ENCODE results near the gene LHX8.
A peak's percentile ranks its signal among the peaks of the same experiment; 100 is the strongest.

The LHX8 gene

GRCh38 chr1:75132812-75133619, 1.2 kb upstream of the LHX8 start:
- Histone ChIP-seq H3K9me3 (ENCODE audit: control insufficient read depth in 1 of 2, low read length in 2 of 2) (no peaks in the 10 kb centered on the region), H3K36me3 (ENCODE audit: control insufficient read depth in 1 of 2, insufficient read depth in 2 of 2, low read length in 2 of 2) (no peaks in the 10 kb centered on the region), H3K4me3 (ENCODE audit: low read depth in 1 of 2, low read length in 2 of 2) (no peak overlapping the region), H3K27me3 (ENCODE audit: control insufficient read depth in 1 of 2, insufficient read depth in 2 of 2, low read length in 2 of 2) (peaks cover 82 to 97% of the 10 kb centered on the region in 2 donors), H3K27ac (ENCODE audit: low read depth, low read length) (no peak overlapping the region), H3K9ac (ENCODE audit: low read depth in 1 of 2, low read length in 2 of 2) (no peak overlapping the region), H3K4me1 (ENCODE audit: control insufficient read depth in 1 of 2, insufficient read depth in 2 of 2, low read length in 2 of 2) (no peaks in the 10 kb centered on the region)

GRCh38 chr1:75134647-75135572, 722 bp downstream of the LHX8 start:
- Histone ChIP-seq H3K27ac (ENCODE audit: low read depth, low read length) (no peak overlapping the region), H3K4me3 (ENCODE audit: low read depth in 1 of 2, low read length in 2 of 2) (peak overlapping the region; percentile 51 to 55)

DNA sequence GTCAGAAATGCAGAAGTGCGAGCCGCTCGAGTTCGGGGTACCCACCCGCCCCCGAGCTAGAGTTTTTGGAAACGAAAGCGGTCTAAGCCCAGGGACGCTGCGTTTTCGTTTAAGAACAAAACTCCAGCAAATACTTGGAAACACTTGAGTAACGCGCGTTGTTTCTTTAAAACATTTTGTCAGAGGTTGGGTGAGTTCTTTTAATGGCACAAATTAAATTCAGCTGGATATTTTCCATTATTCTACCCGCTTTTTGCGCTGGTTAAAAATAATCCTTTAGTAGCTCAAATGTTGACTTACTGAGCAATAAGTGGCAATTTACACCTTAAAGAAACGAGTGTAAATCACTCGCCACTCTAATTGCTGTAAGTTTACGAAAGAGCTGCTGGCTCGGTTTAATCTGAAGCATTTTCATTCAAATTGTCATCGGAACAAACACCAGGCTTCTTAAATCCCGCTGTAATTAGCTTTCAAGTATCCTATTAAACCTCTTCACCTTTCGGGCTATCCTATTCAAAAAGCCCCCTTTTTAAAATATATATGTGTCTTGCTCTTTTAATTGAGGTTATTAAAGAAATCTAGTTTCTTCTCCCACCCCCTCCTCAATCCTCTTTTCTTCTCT, 1.5 kb downstream of the LHX8 start:
- Histone ChIP-seq H3K9ac (ENCODE audit: low read depth in 1 of 2, low read length in 2 of 2) (no peak overlapping the region), H3K9me3 (ENCODE audit: control insufficient read depth in 1 of 2, low read length in 2 of 2) (no peaks in the 10 kb centered on the region), H3K4me3 (ENCODE audit: low read depth in 1 of 2, low read length in 2 of 2) (peak overlapping the region; percentile 51 to 55), H3K27ac (ENCODE audit: low read depth, low read length) (no peak overlapping the region), H3K27me3 (ENCODE audit: control insufficient read depth in 1 of 2, insufficient read depth in 2 of 2, low read length in 2 of 2) (peaks cover 60 to 86% of the 10 kb centered on the region in 2 donors), H3K4me1 (ENCODE audit: control insufficient read depth in 1 of 2, insufficient read depth in 2 of 2, low read length in 2 of 2) (no peaks in the 10 kb centered on the region), H3K36me3 (ENCODE audit: control insufficient read depth in 1 of 2, insufficient read depth in 2 of 2, low read length in 2 of 2) (no peaks in the 10 kb centered on the region)

More at GRCh38 chr1:75134647-75135572, 722 bp downstream of the LHX8 start:
- Histone ChIP-seq H3K9me3 (ENCODE audit: control insufficient read depth in 1 of 2, low read length in 2 of 2) (no peaks in the 10 kb centered on the region), H3K36me3 (ENCODE audit: control insufficient read depth in 1 of 2, insufficient read depth in 2 of 2, low read length in 2 of 2) (no peaks in the 10 kb centered on the region), H3K4me1 (ENCODE audit: control insufficient read depth in 1 of 2, insufficient read depth in 2 of 2, low read length in 2 of 2) (no peaks in the 10 kb centered on the region), H3K9ac (ENCODE audit: low read depth in 1 of 2, low read length in 2 of 2) (no peak overlapping the region), H3K27me3 (ENCODE audit: control insufficient read depth in 1 of 2, insufficient read depth in 2 of 2, low read length in 2 of 2) (peaks cover 67 to 87% of the 10 kb centered on the region in 2 donors)

GRCh38 chr1:75136195-75136815, 2.1 kb downstream of the LHX8 start:
- no peak overlapping the region for H3K9ac ChIP-seq (ENCODE audit: low read depth in 1 of 2, low read length in 2 of 2)
- H3K27ac ChIP-seq (ENCODE audit: low read depth, low read length) = no peak overlapping the region
- H3K4me1 ChIP-seq (ENCODE audit: control insufficient read depth in 1 of 2, insufficient read depth in 2 of 2, low read length in 2 of 2) = no peaks in the 10 kb centered on the region
- H3K9me3 ChIP-seq (ENCODE audit: control insufficient read depth in 1 of 2, low read length in 2 of 2) = no peaks in the 10 kb centered on the region
- H3K36me3 ChIP-seq (ENCODE audit: control insufficient read depth in 1 of 2, insufficient read depth in 2 of 2, low read length in 2 of 2) = no peaks in the 10 kb centered on the region
- no peak overlapping the region for H3K4me3 ChIP-seq (ENCODE audit: low read depth in 1 of 2, low read length in 2 of 2)
- peaks cover 53 to 85% of the 10 kb centered on the region in 2 donors for H3K27me3 ChIP-seq (ENCODE audit: control insufficient read depth in 1 of 2, insufficient read depth in 2 of 2, low read length in 2 of 2)

DNA sequence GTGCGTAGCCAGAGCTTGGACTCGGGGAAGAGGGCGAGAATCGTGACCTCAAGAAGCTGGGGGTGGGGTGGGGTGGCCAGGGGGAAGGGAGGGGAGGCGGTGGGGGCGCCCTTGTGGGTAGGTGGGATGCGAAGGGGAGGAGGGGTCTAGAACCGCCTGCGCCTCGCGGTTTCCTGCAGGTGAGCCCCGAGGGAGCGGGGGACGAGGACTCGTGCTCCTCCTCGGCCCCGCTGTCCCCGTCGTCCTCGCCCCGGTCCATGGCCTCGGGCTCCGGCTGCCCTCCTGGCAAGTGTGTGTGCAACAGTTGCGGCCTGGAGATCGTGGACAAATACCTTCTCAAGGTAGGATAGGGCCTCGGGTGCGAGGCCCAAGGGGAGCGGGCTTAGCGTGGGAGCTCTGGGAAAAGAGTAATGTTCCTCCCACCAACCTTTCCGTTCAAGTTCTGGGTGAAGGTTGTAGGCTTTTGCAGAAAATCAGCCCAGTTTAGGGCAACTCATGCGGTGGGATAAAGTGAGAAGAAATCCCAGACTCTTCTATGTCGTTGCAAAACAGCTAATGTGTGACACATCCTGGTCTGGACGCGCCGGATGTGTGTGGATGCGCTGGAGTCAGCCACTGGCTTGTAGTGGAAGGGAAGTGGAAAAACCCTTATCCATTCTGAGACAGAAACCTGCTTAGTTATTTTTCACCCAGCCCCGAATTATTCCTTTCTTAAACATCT, 2.9 kb downstream of the LHX8 start:
- no peaks in the 10 kb centered on the region for H3K36me3 ChIP-seq (ENCODE audit: control insufficient read depth in 1 of 2, insufficient read depth in 2 of 2, low read length in 2 of 2)
- no peaks in the 10 kb centered on the region for H3K4me1 ChIP-seq (ENCODE audit: control insufficient read depth in 1 of 2, insufficient read depth in 2 of 2, low read length in 2 of 2)
- peaks cover 46 to 77% of the 10 kb centered on the region in 2 donors for H3K27me3 ChIP-seq (ENCODE audit: control insufficient read depth in 1 of 2, insufficient read depth in 2 of 2, low read length in 2 of 2)
- no peak overlapping the region for H3K27ac ChIP-seq (ENCODE audit: low read depth, low read length)
- H3K4me3 ChIP-seq (ENCODE audit: low read depth in 1 of 2, low read length in 2 of 2) = no peak overlapping the region
- no peak overlapping the region for H3K9ac ChIP-seq (ENCODE audit: low read depth in 1 of 2, low read length in 2 of 2)
- H3K9me3 ChIP-seq (ENCODE audit: control insufficient read depth in 1 of 2, low read length in 2 of 2) = no peaks in the 10 kb centered on the region

DNA sequence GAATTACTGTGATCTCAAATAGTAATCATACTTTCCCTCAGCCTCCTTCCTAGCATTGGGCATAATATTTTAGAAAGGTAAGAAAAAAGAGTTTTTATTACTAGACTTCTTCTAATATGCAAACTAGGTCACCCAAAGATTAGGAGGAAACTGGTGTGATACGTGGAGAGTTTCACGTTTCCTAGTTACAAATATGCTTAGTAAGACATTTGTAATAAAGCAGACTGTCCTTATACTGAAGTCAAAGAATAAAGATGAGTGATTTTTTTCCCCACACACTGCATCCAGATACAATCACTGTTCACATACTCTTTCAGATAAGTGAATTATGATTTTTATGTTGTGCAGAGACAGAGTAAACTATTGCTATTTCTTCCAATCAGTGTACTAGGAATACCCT, 17.9 kb downstream of the LHX8 start:
- Histone ChIP-seq H3K27ac (ENCODE audit: low read depth, low read length) (no peak overlapping the region), H3K9ac (ENCODE audit: low read depth in 1 of 2, low read length in 2 of 2) (no peak overlapping the region), H3K4me3 (ENCODE audit: low read depth in 1 of 2, low read length in 2 of 2) (no peak overlapping the region), H3K36me3 (ENCODE audit: control insufficient read depth in 1 of 2, insufficient read depth in 2 of 2, low read length in 2 of 2) (no peaks in the 10 kb centered on the region), H3K9me3 (ENCODE audit: control insufficient read depth in 1 of 2, low read length in 2 of 2) (no peaks in the 10 kb centered on the region), H3K4me1 (ENCODE audit: control insufficient read depth in 1 of 2, insufficient read depth in 2 of 2, low read length in 2 of 2) (no peaks in the 10 kb centered on the region), H3K27me3 (ENCODE audit: control insufficient read depth in 1 of 2, insufficient read depth in 2 of 2, low read length in 2 of 2) (no peaks in the 10 kb centered on the region)

GRCh38 chr1:75159154-75159553, 25.0 kb downstream of the LHX8 start:
- no peaks in the 10 kb centered on the region for H3K9me3 ChIP-seq (ENCODE audit: control insufficient read depth in 1 of 2, low read length in 2 of 2)
- no peaks in the 10 kb centered on the region for H3K27me3 ChIP-seq (ENCODE audit: control insufficient read depth in 1 of 2, insufficient read depth in 2 of 2, low read length in 2 of 2)
- H3K36me3 ChIP-seq (ENCODE audit: control insufficient read depth in 1 of 2, insufficient read depth in 2 of 2, low read length in 2 of 2) = no peaks in the 10 kb centered on the region
- no peak overlapping the region for H3K4me3 ChIP-seq (ENCODE audit: low read depth in 1 of 2, low read length in 2 of 2)
- no peak overlapping the region for H3K9ac ChIP-seq (ENCODE audit: low read depth in 1 of 2, low read length in 2 of 2)
- no peaks in the 10 kb centered on the region for H3K4me1 ChIP-seq (ENCODE audit: control insufficient read depth in 1 of 2, insufficient read depth in 2 of 2, low read length in 2 of 2)
- H3K27ac ChIP-seq (ENCODE audit: low read depth, low read length) = no peak overlapping the region

DNA sequence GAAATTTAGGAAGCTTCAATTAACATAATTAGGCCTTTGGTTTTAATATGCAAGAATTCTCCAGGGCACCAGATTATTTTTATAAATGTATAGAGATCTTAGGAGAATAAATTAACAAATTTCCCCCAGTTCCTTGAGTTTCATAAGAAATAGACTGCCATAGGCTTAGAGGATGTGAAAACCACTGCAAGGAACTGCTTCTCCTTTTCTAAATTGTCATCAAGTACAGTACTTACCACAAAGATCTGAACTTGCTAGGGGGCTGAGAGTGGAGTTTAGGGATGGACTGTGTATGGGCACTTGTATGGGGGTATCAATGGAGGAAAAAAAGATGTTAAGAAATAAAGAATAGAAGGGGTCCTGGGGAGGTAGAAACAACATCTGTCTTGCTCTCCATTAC, 31.1 kb downstream of the LHX8 start:
- H3K4me1 ChIP-seq (ENCODE audit: control insufficient read depth in 1 of 2, insufficient read depth in 2 of 2, low read length in 2 of 2) = no peaks in the 10 kb centered on the region
- H3K36me3 ChIP-seq (ENCODE audit: control insufficient read depth in 1 of 2, insufficient read depth in 2 of 2, low read length in 2 of 2) = no peaks in the 10 kb centered on the region
- H3K9me3 ChIP-seq (ENCODE audit: control insufficient read depth in 1 of 2, low read length in 2 of 2) = no peaks in the 10 kb centered on the region
- H3K4me3 ChIP-seq (ENCODE audit: low read depth in 1 of 2, low read length in 2 of 2) = no peak overlapping the region
- no peak overlapping the region for H3K9ac ChIP-seq (ENCODE audit: low read depth in 1 of 2, low read length in 2 of 2)
- H3K27ac ChIP-seq (ENCODE audit: low read depth, low read length) = no peak overlapping the region
- H3K27me3 ChIP-seq (ENCODE audit: control insufficient read depth in 1 of 2, insufficient read depth in 2 of 2, low read length in 2 of 2) = no peaks in the 10 kb centered on the region

GRCh38 chr1:75166821-75167220, 32.6 kb downstream of the LHX8 start:
- Histone ChIP-seq H3K9me3 (ENCODE audit: control insufficient read depth in 1 of 2, low read length in 2 of 2) (no peaks in the 10 kb centered on the region), H3K27ac (ENCODE audit: low read depth, low read length) (no peak overlapping the region), H3K9ac (ENCODE audit: low read depth in 1 of 2, low read length in 2 of 2) (no peak overlapping the region), H3K4me1 (ENCODE audit: control insufficient read depth in 1 of 2, insufficient read depth in 2 of 2, low read length in 2 of 2) (no peaks in the 10 kb centered on the region), H3K4me3 (ENCODE audit: low read depth in 1 of 2, low read length in 2 of 2) (no peak overlapping the region), H3K36me3 (ENCODE audit: control insufficient read depth in 1 of 2, insufficient read depth in 2 of 2, low read length in 2 of 2) (no peaks in the 10 kb centered on the region), H3K27me3 (ENCODE audit: control insufficient read depth in 1 of 2, insufficient read depth in 2 of 2, low read length in 2 of 2) (no peaks in the 10 kb centered on the region)
